IPS DF 4.7 (cell line): ENCODE measurements around the gene CD47.
A peak's percentile ranks its signal among the peaks of the same experiment; 100 is the strongest.

Source experiments
- DNase-seq: peaks from one replicate; pipeline ENCODE4 v3.0.0-alpha.2; 2013; ENCODE audit warnings: low spot score; ENCODE audit errors: extremely low read depth

CD47 gene

GRCh38 chr3:108053067-108053466 lies 37.8 kb downstream of the CD47 start:
- DNase-seq: no peak

GRCh38 chr3:108051005-108051404 lies 39.8 kb downstream of the CD47 start:
- no peak for DNase-seq

- DNase-seq: no peak
Measured at GRCh38 chr3:108047987-108048386, 42.8 kb downstream of the CD47 start.

- DNase-seq: no peak
Measured at GRCh38 chr3:108046247-108046646, 44.6 kb downstream of the CD47 start.

- DNase-seq: no peak
Measured at GRCh38 chr3:108044699-108045098, 46.1 kb downstream of the CD47 start.

GRCh38 chr3:108042300-108042699 lies 48.5 kb downstream of the CD47 start:
- DNase-seq: no peak

- DNase-seq: no peak
Measured at GRCh38 chr3:108041253-108041652, 49.6 kb downstream of the CD47 start.

GRCh38 chr3:108037770-108038169 lies 53.1 kb downstream of the CD47 start:
- DNase-seq: no peak

- no peak for DNase-seq
Measured at GRCh38 chr3:108036984-108037741, 53.7 kb downstream of the CD47 start.

GRCh38 chr3:108036401-108036800 lies 54.4 kb downstream of the CD47 start:
- DNase-seq: no peak

- DNase-seq: peak; percentile 2
Measured at GRCh38 chr3:108035751-108036150, 55.1 kb downstream of the CD47 start.

GRCh38 chr3:108031895-108032294 lies 58.9 kb downstream of the CD47 start:
- no peak for DNase-seq

GRCh38 chr3:108030960-108031359 lies 59.9 kb downstream of the CD47 start:
- no peak for DNase-seq

GRCh38 chr3:108029466-108029865 lies 61.4 kb downstream of the CD47 start:
- DNase-seq: no peak

GRCh38 chr3:108028896-108029295 lies 61.9 kb downstream of the CD47 start:
- DNase-seq: no peak

- DNase-seq: no peak
Measured at GRCh38 chr3:108025177-108025576, 65.7 kb downstream of the CD47 start.

GRCh38 chr3:108024146-108024850 lies 66.5 kb downstream of the CD47 start:
- no peak for DNase-seq

GRCh38 chr3:108022256-108023150 lies 68.3 kb downstream of the CD47 start:
- DNase-seq: no peak

GRCh38 chr3:108021533-108021932 lies 69.3 kb downstream of the CD47 start:
- DNase-seq: no peak

GRCh38 chr3:108021131-108021530 lies 69.7 kb downstream of the CD47 start:
- DNase-seq: no peak

GRCh38 chr3:108018552-108018951 lies 72.3 kb downstream of the CD47 start:
- DNase-seq: no peak

GRCh38 chr3:108017587-108017986 lies 73.2 kb downstream of the CD47 start:
- no peak for DNase-seq
